Hematopoietic multipotent progenitor cell treated with erythropoietin and hydrocortisone succinate and interleukin-3 and kit ligand, for 15 days (in vitro differentiated cells): ENCODE results near the gene CACUL1.
"Not testable (repeated sequence)": the region's sequence is repeated elsewhere in the genome, so short reads cannot be mapped to it uniquely, and the experiment has no call there.

Source experiments
- DNase-seq: peaks from one replicate; pipeline ENCODE4 v3.0.0-alpha.2; 2015; ENCODE audit warnings: low spot score

CACUL1 gene

GRCh38 chr10:118754556-118755423, at the start of gene CACUL1:
Gene CACUL1 (minus strand): TSS chr10:118754970. CDS start chr10:118754762, 208 bp downstream.
- peak; percentile 100 for DNase-seq

DNA sequence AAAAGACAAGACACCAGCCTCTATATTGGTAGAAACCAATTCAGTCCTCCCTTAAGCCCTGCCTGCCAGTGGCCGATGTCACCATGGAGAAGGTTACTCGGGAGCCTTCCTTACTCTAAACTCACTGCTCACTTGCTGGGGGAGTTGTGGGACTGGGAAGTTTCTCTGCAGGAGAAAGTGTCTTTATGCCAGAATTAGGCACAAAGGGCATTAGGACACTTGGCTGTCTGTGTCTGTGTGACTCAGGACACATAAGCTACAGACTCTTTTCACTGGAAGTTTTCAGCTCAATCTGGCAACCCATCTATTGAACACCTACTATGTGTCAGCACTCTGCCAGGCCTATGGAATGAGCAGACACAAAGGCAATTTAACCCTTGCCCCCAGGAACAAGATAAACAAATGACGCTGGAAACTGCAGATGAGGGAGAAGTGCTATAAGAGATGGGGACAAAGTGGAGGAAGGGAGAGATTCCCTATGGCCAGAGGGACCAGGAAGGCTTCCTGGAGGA, 49.5 kb upstream of the CACUL1 start:
- DNase-seq: no peak

DNA sequence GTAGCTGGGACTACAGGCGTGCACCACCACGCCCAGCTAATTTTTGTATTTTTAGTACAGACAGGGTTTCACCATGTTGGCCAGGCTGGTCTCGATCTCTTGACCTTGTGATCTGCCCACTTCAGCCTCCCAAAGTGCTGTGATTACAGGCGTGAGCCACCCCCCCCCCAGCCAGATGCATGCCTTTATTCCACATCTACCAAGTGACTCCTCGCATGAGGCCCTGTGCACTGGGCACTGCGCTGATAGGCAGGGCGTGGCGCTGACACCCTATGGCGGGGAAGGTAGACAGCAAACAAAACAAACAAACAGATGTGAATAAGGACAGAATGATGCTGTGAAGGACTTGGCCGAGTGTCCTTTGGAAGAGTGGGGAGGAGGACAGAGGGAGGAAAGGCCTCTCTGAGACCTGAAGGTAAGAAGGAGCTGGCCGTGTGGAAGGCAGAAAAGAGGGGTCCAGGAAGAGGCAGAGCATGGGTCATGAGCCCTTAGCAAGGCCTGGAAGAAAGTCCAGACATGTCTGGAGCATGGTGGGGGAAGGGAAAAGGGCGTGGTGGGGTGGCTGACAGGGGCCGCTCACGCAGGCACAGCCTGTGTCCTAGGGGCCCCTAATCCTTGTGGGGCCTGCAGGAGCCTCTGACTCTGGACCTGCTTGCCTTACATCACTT, 47.5 kb upstream of the CACUL1 start:
- no peak for DNase-seq

GRCh38 chr10:118800920-118801319, 46.1 kb upstream of the CACUL1 start:
- DNase-seq: peak; percentile 7

GRCh38 chr10:118799777-118800176, 45.0 kb upstream of the CACUL1 start:
- no peak for DNase-seq

DNA sequence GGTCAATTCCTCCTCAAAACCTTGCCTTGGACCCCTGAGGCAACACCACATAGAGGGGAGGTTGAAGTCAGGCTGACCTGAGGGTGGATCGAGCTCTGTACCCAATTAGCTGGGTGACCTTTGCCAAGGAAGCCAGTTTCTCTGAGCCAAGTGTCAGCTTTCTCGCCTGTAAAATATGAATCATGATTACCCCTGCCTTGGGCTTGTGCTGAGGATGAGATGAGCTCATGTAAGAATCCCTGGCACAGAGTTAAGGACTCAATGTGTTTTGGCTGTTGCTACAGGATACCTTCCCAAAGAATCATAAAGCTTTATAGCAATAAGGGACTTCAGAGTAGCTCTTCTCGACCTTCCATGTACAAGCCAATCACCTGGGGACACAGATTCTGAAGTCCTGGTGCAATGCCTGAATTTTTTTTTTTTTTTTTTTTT, 43.5 kb upstream of the CACUL1 start:
- DNase-seq: no peak

DNA sequence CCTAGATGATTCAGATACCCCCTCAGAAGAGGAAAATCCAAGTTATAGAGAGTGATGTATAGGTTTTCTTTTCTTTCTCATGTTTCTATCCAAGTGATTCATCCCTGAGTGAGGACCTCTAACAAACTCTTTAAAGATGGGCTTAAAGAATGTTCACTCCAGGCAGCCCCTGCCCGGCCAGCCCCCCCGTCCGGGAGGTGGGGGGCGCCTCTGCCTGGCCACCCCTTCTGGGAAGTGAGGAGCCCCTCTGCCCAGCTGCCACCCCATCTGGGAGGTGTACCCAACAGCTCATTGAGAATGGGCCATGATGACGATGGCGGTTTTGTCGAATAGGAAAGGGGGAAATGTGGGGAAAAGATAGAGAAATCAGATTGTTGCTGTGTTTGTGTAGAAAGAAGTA, 40.2 kb upstream of the CACUL1 start:
- DNase-seq: not testable (repeated sequence)

DNA sequence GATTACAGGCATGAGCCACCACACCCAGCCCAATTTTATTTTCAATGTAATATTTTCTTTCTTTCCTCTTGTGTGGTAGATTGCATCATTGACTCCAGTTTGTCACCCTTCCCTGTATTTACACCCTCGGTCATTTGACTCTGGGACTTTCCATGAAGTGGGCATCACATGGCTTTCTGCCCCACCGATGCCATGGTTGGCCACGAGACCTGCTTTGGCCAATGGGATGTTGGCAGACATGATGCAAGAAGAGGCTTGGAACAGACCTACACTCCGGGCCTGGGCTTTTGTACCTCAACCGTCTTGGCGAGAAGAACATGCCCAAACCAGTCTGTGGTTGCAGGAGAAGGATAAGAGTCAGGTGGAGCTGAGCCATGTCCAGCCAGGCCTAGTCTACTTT, 38.8 kb upstream of the CACUL1 start:
- DNase-seq: no peak

DNA sequence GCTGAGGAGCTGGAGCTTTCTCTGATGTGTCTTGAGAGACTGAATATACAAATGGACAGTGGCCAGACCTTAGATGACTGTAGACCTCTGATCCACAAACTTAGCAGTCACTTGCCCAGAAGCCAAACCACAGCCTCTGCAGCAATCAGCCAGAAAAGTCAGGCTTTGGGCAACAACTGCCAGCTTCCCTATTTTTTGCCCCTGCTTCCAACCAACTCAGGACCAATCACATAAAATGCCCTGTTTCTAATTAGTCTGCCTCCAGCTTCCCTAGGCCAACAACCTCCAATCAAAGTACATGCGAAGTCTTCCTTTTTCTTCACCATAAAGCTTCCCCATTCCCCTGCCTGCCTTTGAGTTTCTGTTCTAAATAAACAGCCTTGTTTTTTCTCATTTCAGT, 37.8 kb upstream of the CACUL1 start:
- no peak for DNase-seq

GRCh38 chr10:118790058-118790457, 35.3 kb upstream of the CACUL1 start:
- DNase-seq: no peak

DNA sequence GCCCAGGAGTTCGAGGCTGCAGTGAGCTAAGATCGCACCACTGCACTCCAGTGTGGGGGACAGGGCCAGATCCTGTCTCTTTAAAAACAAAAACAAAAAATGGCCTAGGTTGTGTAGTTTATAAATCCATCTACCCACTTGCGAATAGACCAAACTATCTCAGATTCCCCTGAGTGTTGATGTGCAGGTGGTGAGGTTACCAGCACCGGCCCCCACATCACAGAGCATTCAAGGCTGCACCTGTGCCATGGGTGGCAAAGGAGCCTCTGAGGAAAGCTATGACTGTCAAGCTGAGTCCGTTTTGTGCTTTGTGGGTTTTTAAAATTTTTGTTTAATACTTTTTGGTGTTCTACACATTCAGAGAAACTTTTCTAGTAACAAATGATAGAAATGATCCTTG, 30.8 kb upstream of the CACUL1 start:
- DNase-seq: no peak

DNA sequence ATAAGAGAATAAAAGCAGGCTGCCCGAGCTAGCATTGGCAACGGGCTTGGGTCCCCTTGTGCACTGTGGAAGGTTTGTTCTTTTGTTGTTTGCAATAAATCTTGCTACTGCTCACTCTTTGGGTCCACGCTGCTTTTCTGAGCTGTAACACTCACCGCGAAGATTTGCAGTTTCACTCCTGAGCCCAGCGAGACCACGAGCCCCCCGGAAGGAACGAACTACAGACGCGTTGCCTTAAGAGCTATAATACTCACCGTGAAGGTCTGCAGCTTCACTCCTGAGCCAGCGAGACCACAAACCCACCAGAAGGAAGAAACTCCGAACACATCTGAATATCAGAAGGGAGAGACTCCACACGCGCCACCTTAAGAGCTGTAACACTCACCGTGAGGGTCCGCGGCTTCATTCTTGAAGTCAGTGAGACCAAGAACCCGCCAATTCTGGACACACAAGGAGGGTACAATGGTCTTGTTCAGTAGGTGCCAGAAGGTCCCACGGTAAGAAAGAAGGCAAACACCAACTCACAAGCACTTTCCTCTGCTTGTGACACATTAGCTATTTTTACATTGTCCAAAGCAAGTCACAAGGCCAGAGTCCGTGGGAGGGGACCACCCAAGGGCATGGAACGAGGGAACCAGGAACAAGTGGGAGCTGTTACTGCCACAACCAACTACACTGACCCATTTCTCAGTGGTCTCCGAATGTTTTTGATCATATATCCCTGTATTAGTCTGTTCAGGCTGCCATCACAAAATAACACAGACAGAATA, 29.2 kb upstream of the CACUL1 start:
- no peak for DNase-seq

DNA sequence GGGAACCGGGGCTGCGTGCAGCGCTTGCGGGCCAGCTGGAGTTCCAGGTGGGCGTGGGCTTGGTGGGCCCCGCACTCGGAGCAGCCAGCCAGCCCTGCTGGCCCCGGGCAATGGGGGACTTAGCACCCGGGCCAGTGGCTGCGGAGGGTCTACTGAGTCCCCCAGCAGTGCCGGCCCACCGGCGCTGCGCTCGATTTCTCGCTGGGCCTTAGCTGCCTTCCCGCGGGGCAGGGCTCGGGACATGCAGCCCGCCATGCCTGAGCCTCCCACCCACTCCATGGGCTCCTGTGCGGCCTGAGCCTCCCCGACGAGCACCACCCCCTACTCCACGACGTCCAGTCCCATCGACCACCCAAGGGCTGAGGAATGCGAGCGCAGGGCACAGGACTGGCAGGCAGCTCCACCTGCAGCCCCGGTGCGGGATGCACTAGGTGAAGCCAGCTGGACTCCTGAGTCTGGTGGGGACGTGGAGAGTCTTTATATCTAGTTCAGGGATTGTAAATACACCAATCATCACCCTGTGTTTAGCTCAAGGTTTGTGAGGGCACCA, 28.2 kb upstream of the CACUL1 start:
- not testable (repeated sequence) for DNase-seq

DNA sequence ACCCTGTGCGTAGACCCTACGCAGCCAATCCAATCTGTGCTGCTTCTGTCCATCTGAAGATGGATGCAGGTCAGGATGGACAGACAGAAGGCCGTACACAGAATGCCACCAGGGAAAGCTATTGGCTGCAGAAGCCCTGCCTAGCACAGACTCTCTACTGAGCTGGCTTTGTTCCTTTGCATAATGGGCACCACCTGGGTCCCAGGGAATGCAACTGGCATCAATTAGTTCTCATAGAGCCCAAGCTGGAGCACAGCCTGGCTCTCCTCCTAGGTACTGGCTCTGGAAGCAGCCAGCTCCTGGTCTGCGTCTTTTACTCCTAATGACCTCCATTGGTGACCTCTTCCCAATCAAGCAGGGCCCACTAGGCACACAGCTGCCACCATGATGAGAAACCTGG, 26.8 kb upstream of the CACUL1 start:
- no peak for DNase-seq

DNA sequence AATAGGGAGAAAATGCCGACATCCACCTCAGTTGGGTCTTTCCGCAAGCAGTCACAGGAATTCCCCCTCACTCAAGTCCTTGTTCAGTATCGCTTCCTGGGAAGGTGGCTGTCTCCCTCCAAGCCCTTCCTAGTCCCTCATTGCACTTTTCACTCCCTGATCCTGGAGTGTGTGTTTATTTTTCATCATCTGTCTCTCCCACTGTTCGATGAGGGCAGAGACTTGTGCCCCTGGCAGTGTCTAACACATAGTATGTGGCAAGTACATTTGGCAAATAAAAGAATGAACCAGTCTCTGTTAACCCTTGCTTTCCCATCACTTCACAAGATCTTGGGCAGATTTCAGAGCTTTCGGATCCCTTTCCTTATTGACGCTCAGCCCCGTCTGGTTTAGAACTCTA, 24.0 kb upstream of the CACUL1 start:
- no peak for DNase-seq

- DNase-seq: no peak
These were observed 22.2 kb upstream of the CACUL1 start for GRCh38 chr10:118776960-118777359.

- DNase-seq: no peak
These were observed 21.3 kb upstream of the CACUL1 start for GRCh38 chr10:118776033-118776432.

- no peak for DNase-seq
These were observed 20.7 kb upstream of the CACUL1 start for GRCh38 chr10:118775478-118775877.

GRCh38 chr10:118773041-118773440, 18.3 kb upstream of the CACUL1 start:
- DNase-seq: no peak

DNA sequence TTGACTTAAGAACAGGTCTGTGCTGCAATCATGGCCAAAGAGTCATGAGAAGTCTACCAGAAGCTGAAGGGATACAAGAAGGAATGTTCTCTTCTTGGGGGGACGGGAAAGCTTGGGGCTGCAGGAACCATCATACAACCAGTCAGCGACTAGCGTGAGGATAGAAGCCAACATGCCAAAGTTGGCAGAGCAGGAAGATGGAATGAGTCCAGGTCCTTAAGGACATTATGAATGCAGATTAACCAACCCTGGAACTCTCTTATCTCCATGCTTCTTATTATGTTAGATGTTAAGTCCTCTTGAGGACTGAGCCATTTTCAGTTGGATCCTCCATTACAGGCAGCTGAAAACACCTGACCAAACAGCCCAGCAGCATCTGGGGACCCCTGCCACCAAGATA, 17.2 kb upstream of the CACUL1 start:
- no peak for DNase-seq

DNA sequence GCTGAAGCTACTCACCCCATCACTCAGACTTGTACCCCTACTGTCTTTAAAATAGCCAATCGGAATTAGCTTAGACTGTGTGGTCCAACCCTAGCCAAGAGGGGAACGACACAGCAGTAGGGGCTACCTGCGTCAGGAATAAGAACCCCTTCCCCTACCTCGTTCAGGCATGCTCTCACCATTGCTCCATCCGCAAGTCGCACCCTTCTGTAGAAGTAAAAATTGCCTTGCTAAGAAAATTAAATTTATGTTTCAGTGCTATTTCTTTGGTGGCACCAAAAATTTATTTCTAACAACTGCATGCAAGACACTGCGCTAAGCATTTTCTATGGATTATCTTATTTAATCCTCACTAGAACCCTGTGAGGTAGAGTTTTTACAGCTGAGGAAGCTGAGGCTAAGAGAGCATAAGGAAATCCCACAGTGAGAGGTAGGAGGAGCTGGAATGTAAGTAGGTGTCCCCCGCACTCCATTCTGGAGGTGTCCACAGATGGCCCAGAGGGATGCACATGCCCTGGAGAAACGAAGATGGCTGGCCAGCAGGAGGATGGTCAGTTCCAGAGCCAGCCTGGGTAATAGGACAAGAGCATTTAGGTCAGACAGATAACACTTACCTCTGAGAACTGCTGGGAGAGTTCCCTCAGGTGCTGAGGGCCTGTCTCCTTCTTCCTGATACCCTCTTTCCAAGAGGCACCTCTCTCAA, 15.3 kb upstream of the CACUL1 start:
- DNase-seq: no peak
